H1 (cell line): Measurements from ENCODE around the gene NUFIP2. TPM values are rescaled to one million over a fixed set of nuclear protein-coding genes. Genes with fewer than 3 reads are reported as not detected.

Experiments
- CBX8 ChIP-seq: fragments of 300-800, 300-1000 bp; sonication (generic); IDR thresholded peaks from 2 replicates; pipeline ENCODE4 v1.7.1; 2016; ENCODE audit warnings: low read depth, low read length, borderline replicate concordance
- CHD1 ChIP-seq: IDR thresholded peaks from 2 replicates; pipeline ENCODE4 v1.6.1; 2012; ENCODE audit warnings: low read depth, low read length, improper control_type of control experiment
- CTBP2 ChIP-seq: IDR thresholded peaks from 2 replicates; pipeline ENCODE4 v1.7.0; 2011; ENCODE audit warnings: borderline replicate concordance, mild to moderate bottlenecking, moderate library complexity, mixed read lengths, low read length; ENCODE audit not compliant: insufficient read depth, insufficient read length
- HDAC6 ChIP-seq: IDR thresholded peaks from one replicate; pipeline ENCODE4 v1.7.1; 2012; ENCODE audit warnings: low read depth, mild to moderate bottlenecking, inconsistent platforms, low read length, moderate library complexity
- KDM4A ChIP-seq: IDR thresholded peaks from one replicate; pipeline ENCODE4 v1.7.1; 2012; ENCODE audit warnings: low read depth, mild to moderate bottlenecking, moderate library complexity, low read length, inconsistent platforms; ENCODE audit not compliant: severe bottlenecking
- NANOG ChIP-seq: IDR thresholded peaks from 2 replicates; pipeline ENCODE4 v1.6.1; 2011; ENCODE audit warnings: low read length, low read depth, mild to moderate bottlenecking, inconsistent platforms; ENCODE audit not compliant: insufficient read depth, poor library complexity, severe bottlenecking
- SP1 ChIP-seq: IDR thresholded peaks from 2 replicates; pipeline ENCODE4 v1.6.1; 2011; ENCODE audit warnings: low read depth, low read length
- SP2 ChIP-seq: IDR thresholded peaks from 2 replicates; pipeline ENCODE4 v1.6.1; 2012; ENCODE audit warnings: mild to moderate bottlenecking, low read length, inconsistent platforms
- TCF12 ChIP-seq: IDR thresholded peaks from 2 replicates; pipeline ENCODE4 v1.6.1; 2011; ENCODE audit warnings: low read depth, mild to moderate bottlenecking, low read length
- polyA plus RNA-seq, 7 experiments: library from polyadenylated mRNA; depleted of rRNA in 3 of 7; stranded (reverse) in 5 of 7; unstranded in 2 of 7; fragments of >200 nt in 5 of 7; fragments of 200-250 nt in 2 of 7; gene quantifications; 1 replicate in 5 of 7; 2 replicates in 1 of 7; 4 replicates in 1 of 7; pipeline versions ENCODE4 v1.2.1 to v1.2.3, GENCODE V29; 2011 to 2013; ENCODE audit warnings: missing spikeins in 2 of 7, mixed read lengths in 2 of 7
- total RNA-seq: library from RNA; stranded (reverse); fragmentation: NEBNext Ultra II Directional; extraction: Animal tissue kit (Norgen Biotek cat#: 25700); gene quantifications from 2 replicates; pipeline ENCODE4 v1.2.1, GENCODE V29; 2021
- TF ChIP-seq, protein P1 (sequence below): fragments of 300-600 bp; sonication (generic); IDR thresholded peaks from 2 replicates; pipeline ENCODE4 v1.7.1; 2012; ENCODE audit warnings: low read length, moderate library complexity, mild to moderate bottlenecking, inconsistent platforms; ENCODE audit not compliant: insufficient replicate concordance

NUFIP2 gene
- total and polyA plus RNA-seq, 2 of the 8 experiments (the other 6 are each of a cell fraction or from before 2014, with no cell fraction given), result 65.9 to 118 TPM

DNA sequence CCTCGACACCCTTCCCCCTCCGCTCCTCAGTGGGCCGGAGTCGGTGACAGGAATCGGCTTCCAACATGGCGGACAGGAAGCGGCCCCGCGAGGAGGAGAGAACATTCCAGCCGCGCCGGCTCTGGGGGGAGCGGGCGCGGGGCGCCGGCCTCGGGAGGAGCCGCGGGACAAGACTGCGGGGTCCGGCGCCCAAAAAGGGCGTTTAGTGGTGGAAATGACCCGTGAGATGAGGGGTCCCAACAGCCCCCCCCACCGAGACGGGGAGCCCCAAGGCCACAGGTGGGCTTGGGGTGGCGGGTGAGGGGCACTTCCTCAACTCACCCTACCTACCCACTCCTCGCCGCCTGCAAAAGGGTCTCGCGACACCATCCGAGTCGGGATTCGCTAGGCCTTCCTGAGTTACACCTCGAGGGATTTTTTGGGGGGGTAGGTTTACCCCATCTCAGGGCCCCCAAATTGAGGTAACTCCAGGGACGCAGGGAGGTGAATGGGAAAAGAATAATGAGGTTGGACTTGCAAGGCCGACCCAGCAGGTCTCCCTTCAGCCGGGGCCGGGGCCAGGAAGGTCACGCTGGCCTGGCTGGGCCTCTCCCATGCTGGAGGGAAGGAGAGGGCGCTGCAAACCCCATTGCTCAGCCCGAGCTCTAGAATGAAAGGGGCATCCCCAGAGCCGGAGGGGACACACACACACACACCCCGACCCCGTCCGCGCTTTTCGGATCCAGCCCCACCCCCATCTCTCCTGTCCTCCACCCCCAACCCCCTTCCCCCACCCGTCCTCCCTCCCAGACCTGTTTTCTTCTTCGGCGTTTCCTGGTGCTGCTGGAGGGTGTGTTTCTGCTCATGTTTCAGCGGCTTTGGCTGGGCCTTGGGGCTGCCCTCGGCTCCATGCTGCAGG is 707 bp downstream of the NUFIP2 start (continued):
- TF ChIP-seq SP1 (no peak), NANOG (no peak), KDM4A (no peak), HDAC6 (no peak), CHD1 (peak; percentile 62), CBX8 (no peak), SP2 (no peak), TCF12 (no peak), CTBP2 (no peak)
- TF ChIP-seq, protein P1, sequence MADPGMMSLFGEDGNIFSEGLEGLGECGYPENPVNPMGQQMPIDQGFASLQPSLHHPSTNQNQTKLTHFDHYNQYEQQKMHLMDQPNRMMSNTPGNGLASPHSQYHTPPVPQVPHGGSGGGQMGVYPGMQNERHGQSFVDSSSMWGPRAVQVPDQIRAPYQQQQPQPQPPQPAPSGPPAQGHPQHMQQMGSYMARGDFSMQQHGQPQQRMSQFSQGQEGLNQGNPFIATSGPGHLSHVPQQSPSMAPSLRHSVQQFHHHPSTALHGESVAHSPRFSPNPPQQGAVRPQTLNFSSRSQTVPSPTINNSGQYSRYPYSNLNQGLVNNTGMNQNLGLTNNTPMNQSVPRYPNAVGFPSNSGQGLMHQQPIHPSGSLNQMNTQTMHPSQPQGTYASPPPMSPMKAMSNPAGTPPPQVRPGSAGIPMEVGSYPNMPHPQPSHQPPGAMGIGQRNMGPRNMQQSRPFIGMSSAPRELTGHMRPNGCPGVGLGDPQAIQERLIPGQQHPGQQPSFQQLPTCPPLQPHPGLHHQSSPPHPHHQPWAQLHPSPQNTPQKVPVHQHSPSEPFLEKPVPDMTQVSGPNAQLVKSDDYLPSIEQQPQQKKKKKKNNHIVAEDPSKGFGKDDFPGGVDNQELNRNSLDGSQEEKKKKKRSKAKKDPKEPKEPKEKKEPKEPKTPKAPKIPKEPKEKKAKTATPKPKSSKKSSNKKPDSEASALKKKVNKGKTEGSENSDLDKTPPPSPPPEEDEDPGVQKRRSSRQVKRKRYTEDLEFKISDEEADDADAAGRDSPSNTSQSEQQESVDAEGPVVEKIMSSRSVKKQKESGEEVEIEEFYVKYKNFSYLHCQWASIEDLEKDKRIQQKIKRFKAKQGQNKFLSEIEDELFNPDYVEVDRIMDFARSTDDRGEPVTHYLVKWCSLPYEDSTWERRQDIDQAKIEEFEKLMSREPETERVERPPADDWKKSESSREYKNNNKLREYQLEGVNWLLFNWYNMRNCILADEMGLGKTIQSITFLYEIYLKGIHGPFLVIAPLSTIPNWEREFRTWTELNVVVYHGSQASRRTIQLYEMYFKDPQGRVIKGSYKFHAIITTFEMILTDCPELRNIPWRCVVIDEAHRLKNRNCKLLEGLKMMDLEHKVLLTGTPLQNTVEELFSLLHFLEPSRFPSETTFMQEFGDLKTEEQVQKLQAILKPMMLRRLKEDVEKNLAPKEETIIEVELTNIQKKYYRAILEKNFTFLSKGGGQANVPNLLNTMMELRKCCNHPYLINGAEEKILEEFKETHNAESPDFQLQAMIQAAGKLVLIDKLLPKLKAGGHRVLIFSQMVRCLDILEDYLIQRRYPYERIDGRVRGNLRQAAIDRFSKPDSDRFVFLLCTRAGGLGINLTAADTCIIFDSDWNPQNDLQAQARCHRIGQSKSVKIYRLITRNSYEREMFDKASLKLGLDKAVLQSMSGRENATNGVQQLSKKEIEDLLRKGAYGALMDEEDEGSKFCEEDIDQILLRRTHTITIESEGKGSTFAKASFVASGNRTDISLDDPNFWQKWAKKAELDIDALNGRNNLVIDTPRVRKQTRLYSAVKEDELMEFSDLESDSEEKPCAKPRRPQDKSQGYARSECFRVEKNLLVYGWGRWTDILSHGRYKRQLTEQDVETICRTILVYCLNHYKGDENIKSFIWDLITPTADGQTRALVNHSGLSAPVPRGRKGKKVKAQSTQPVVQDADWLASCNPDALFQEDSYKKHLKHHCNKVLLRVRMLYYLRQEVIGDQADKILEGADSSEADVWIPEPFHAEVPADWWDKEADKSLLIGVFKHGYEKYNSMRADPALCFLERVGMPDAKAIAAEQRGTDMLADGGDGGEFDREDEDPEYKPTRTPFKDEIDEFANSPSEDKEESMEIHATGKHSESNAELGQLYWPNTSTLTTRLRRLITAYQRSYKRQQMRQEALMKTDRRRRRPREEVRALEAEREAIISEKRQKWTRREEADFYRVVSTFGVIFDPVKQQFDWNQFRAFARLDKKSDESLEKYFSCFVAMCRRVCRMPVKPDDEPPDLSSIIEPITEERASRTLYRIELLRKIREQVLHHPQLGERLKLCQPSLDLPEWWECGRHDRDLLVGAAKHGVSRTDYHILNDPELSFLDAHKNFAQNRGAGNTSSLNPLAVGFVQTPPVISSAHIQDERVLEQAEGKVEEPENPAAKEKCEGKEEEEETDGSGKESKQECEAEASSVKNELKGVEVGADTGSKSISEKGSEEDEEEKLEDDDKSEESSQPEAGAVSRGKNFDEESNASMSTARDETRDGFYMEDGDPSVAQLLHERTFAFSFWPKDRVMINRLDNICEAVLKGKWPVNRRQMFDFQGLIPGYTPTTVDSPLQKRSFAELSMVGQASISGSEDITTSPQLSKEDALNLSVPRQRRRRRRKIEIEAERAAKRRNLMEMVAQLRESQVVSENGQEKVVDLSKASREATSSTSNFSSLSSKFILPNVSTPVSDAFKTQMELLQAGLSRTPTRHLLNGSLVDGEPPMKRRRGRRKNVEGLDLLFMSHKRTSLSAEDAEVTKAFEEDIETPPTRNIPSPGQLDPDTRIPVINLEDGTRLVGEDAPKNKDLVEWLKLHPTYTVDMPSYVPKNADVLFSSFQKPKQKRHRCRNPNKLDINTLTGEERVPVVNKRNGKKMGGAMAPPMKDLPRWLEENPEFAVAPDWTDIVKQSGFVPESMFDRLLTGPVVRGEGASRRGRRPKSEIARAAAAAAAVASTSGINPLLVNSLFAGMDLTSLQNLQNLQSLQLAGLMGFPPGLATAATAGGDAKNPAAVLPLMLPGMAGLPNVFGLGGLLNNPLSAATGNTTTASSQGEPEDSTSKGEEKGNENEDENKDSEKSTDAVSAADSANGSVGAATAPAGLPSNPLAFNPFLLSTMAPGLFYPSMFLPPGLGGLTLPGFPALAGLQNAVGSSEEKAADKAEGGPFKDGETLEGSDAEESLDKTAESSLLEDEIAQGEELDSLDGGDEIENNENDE, result no peak
